Ecto neural progenitor cell (in vitro differentiated cells): ENCODE measurements around the gene SALL2.

Experiments
- DNase-seq: peaks from one replicate; pipeline ENCODE4 v3.0.0-alpha.2; 2018; ENCODE audit warnings: low spot score

Gene SALL2

GRCh38 chr14:21476925-21477681 lies 49.0 kb downstream of the SALL2 start, which contains the start of the genes RAB2B and TOX4:
Gene RAB2B (minus strand): TSS chr14:21476959. CDS start chr14:21476872, 87 bp downstream.
Gene TOX4 (plus strand): TSS chr14:21477195. CDS start chr14:21477279, 84 bp downstream.
- DNase-seq = peak; percentile 97

GRCh38 chr14:21476523-21476924 lies 49.6 kb downstream of the SALL2 start:
- peak; percentile 86 for DNase-seq

GRCh38 chr14:21475767-21476522 lies 50.2 kb downstream of the SALL2 start:
- no peak for DNase-seq
